ENCODE data around the gene GNAI3.

Gene GNAI3

DNA sequence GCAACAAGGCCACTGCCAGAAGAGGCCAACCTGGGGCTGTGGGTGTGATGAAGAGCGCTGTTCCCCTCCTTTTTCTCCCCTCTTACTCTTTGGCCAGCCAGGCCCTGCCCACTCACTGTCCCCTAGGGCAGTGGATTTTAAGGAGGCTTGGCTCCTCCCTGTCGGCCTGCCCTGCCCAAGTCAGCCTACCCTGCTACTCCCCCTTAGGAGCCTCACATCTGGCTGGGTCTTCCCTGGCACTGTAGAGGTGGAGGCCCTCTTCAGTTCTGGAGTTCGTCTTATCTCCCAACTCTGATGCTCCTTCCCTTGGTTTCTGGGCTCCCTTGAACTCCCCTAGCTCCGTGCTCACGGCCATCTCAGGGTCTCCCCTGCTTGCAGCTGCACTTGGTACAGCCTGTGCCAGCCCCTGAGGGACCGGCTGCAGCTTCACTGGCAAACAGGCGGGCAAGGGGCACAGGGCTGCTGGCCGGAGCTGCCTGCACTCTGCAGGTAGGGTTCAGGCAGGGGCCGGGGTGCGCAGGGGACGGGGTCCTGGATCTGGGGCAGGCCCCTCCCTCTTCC lies 75.3 kb downstream of the GNAI3 start:
- DNase-seq (ENCODE audit: low spot score) = no peak

- no peak for DNase-seq (ENCODE audit: low spot score)
These were observed 76.0 kb downstream of the GNAI3 start for GRCh38 chr1:109624201-109625010.

GRCh38 chr1:109625176-109625575 lies 76.8 kb downstream of the GNAI3 start:
- DNase-seq (ENCODE audit: low spot score) = no peak

DNA sequence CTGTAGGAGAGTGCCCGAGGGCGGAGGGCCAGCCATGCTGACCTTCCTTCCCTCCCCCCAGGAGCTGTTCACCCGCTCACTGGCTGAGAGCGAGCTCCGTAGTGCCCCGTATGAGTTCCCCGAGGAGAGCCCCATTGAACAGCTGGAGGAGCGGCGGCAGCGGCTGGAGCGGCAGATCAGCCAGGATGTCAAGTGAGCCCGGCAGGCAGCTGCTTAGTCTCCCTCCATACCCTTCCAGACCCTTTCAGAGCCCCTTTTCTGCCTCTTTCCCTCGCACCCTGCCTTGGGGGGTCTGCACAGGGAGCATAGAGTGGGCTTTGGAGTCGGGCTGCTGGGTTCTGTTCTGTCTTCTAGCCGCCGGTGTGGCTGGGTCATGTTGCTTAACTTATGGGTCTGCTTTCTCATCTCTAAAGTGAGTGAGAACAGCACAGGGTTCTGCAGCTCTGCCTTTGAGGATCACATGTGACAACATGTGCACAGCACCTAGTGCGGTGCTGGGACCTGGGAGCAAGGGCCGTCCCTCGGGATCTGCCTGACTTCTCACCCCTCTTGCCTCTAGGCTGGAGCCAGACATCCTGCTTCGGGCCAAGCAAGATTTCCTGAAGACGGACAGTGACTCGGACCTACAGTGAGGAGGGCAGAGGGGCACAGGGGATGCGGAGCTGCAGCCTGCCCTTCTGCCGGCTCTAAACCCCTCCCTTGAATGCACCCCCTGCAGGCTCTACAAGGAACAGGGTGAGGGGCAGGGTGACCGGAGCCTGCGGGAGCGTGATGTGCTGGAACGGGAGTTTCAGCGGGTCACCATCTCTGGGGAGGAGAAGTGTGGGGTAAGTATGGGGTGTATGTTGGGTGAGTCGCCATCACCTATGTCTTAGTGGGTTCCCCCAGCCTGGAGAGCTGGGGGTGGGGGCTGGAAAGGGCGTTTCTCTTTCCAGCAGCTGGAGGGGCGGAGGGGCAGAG lies 77.5 kb downstream of the GNAI3 start:
- no peak for DNase-seq (ENCODE audit: low spot score)

DNA sequence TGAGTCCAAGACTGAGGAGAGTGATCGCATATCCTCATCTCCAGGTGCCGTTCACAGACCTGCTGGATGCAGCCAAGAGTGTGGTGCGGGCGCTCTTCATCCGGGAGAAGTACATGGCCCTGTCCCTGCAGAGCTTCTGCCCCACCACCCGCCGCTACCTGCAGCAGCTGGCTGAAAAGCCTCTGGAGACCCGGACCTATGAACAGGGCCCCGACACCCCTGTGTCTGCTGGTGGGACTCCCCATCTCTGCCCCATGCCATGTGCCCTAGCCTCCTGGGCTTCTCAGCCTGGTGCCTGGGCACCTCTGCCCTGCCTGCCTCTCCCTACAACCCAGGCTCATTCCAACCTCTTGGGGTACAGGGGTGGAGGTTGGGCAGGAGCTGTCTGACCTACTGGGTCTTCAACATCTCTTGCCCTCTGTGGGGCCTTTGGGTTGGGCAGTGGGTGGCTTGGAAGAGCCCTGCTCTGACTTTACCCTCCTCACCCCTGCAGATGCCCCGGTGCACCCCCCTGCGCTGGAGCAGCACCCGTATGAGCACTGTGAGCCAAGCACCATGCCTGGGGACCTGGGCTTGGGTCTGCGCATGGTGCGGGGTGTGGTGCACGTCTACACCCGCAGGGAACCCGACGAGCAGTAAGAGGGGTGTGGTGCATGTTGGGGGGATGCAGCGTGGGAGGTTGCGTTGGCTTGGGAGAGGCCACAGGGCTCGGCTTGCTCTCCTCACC lies 78.4 kb downstream of the GNAI3 start:
- no peak for DNase-seq (ENCODE audit: low spot score)

DNA sequence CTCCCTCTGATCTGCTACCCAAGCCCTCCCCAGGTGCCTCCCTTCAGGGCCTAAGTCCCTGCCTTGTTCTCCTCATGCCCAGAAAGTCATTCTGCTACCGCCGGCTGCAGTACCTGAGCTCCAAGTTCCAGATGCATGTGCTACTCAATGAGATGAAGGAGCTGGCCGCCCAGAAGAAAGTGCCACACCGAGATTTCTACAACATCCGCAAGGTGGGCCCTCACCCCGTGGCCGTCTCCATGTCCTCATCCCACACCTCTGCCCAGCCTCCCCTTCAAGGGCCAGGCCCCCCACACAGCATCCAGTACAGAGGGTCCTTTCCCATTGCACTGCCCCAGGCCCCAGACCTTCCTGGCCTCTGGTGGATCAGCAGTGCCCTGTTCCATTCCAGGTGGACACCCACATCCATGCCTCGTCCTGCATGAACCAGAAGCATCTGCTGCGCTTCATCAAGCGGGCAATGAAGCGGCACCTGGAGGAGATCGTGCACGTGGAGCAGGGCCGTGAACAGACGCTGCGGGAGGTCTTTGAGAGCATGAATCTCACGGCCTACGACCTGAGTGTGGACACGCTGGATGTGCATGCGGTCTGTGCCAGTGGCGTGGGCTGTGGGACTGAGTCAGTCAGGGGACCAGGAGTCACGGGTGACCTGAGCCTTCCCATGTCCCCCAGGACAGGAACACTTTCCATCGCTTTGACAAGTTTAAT lies 79.4 kb downstream of the GNAI3 start:
- DNase-seq (ENCODE audit: low spot score) = no peak

DNA sequence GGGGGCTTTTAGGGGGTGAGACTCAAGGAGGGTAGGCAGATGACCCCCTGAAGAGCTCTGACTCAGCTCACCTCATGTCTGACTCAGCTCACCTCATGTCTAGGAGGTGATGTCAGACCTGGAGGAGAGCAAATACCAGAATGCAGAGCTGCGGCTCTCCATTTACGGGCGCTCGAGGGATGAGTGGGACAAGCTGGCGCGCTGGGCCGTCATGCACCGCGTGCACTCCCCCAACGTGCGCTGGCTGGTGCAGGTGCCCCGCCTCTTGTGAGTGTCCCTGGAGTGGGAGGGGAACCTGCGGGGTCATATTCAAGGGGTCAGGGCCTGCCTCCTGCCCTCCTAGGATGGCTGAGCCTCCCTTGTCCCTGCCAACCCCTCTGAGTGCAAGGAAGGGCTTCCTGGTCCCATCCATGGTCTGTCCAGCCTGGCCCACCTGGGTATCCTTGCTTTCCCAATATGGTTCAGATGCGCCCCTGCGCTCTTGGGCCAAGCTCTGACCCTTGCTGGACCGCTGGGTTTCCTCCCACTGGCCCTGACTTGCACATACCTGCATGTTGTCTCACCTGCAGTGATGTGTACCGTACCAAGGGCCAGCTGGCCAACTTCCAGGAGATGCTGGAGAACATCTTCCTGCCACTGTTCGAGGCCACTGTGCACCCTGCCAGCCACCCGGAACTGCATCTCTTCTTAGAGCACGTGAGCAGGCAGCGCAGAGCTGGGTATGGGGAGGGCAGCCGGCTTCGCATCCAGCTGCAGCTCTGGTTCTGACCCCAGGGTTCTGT lies 80.3 kb downstream of the GNAI3 start:
- no peak for DNase-seq (ENCODE audit: low spot score)

- no peak for DNase-seq (ENCODE audit: low spot score)
These were observed 81.1 kb downstream of the GNAI3 start for GRCh38 chr1:109629372-109630030.

- DNase-seq (ENCODE audit: low spot score) = no peak
These were observed 81.9 kb downstream of the GNAI3 start for GRCh38 chr1:109630081-109630897.

DNA sequence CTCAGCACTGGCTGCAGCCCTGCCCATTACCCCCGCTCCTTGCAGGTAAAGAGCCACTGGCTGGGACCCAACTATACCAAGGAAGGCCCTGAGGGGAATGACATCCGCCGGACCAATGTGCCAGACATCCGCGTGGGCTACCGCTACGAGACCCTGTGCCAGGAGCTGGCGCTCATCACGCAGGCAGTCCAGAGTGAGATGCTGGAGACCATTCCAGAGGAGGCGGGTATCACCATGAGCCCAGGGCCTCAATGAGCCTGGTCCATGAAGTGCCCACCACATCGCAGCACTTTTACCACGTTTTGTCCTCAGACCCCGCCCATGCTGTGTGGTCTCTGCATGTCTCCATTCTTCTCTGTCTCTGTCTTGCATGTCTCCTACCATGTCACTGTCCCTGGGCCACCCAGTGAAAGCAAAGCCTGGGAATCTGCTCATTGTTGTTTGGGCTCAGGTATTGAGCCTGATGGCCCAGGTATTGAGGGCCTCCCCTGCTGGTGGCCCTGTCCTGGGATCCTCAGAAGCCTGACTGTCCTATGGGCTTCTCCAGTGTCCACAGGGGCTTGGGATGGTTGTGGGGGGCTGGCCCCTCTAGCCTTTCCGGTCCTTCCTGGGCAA lies 82.6 kb downstream of the GNAI3 start:
- no peak for DNase-seq (ENCODE audit: low spot score)

- no peak for DNase-seq (ENCODE audit: low spot score)
These were observed 83.4 kb downstream of the GNAI3 start for GRCh38 chr1:109631513-109632505.

GRCh38 chr1:109632671-109633346 lies 84.4 kb downstream of the GNAI3 start:
- DNase-seq (ENCODE audit: low spot score) = peak; percentile 77

GRCh38 chr1:109634292-109634691 lies 85.9 kb downstream of the GNAI3 start:
- no peak for DNase-seq (ENCODE audit: low spot score)

DNA sequence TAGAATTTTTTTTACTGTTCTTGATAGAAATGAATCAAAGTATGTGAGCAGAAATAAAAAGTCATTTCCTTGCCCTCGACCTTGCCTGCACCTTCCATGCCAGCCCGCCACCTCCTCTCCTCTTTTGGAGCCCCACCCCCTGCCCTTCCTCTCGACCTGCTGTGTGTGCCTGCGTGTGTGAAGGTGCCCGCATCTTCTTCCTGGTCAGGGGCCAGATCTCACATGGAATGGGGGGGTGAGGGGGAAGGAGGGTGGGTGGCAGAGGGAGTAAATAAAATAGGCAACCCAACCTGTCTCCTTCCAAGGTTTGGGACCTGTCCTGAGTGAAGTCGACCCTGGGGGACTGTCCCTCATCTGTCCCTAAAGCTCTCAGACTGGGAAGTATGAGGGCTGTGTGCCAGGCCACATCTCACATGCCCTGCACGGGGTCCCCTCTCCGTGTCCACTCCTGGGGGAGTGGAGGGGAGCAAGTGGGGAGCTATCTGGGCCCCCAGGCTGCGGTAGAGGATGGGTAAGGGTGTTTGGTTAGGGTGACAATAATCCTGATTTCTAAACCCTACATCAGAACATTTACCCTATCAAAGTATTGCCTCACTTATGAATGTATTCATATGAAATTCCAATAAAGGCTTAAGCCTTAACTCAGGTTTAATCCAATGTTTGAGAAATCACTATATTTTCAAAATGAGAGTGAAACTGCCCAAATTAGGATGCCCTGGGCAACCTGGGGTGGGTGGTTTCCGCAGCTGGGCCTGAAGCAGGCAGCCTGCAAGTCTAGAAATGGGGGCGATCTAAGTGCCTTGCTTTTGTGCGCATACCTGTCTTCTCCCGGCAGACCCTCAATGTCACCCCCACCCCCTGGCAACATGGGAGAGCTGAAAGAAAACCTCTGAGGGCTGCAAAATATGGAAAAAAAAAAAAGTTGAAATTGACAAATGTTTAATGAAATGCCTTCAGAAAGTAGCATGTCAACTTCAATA lies 86.6 kb downstream of the GNAI3 start:
- no peak for DNase-seq (ENCODE audit: low spot score)

DNA sequence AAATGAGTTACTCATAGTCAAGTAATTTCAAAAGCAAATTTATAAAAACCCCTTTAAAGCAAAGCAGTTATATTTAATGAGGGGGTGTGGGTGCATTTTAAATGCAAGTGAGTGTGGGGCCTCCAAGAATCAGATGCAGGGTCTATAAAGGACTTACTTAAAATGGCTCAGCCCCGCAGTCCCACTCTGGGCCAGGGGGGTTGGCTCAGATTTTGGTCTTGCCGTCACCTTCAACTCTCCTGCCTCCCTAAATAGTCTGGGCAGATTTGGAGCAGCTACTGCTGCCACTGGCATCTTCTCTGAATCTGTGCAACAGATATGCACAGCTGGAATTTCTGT lies 87.4 kb downstream of the GNAI3 start:
- no peak for DNase-seq (ENCODE audit: low spot score)

Measured in SK-N-DZ (cell line).